Left forelimb (tissue), 1 donor: Measurements from ENCODE around the gene KANK4.

Source experiments
- DNase-seq: peaks from one replicate; pipeline ENCODE4 v3.0.0-alpha.2; 2018; ENCODE audit warnings: low spot score

KANK4 gene

DNA sequence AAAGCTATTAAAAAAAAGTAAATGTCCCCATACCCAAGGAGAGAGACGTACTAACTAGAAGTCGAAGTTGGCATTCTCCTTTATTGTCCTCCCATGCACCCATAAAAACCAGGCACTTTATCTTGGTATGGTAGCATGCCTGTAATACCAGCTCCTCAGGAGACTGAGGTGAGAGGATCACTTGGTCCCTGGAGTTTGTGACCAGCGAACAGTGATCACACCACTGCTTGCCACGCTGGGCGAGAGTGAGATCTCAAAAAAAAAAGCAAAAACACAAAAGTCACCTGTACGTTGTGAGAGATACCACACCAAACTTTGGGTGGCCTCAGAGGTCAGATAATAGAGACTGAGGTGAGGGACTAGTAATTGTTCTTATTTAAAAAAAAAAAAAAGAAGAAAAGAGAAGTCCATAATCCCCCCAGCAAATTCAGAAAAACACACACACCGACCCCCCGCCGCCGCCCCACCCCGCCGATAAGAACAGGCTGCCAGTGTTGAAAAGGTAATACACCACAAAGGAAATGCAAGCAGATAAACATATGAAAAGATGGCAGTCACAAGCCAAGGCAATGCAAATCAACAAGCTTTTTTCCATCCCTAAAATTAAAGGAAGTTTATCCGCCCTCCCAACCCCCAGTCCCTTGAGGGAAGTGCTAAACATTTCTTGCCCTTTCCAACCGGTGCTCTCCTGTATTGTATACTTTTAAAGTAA lies 121.0 kb downstream of the KANK4 start:
- no peak for DNase-seq

- no peak for DNase-seq
Observed at GRCh38 chr1:62196086-62196690, 123.0 kb downstream of the KANK4 start.

GRCh38 chr1:62194651-62195544 lies 124.3 kb downstream of the KANK4 start, which contains the start of gene L1TD1:
TSS of gene L1TD1 (plus strand) at chr1:62194849. CDS start at chr1:62206629, 11,780 bp downstream.
- peak; percentile 69 for DNase-seq

- DNase-seq: no peak
Observed at GRCh38 chr1:62188111-62188510, 131.1 kb downstream of the KANK4 start.

- no peak for DNase-seq
Observed at GRCh38 chr1:62187548-62187947, 131.7 kb downstream of the KANK4 start.
